ENCODE results near the gene DIS3L2. TPM values are rescaled to one million over a fixed set of nuclear protein-coding genes. Genes with fewer than 3 reads are reported as not detected.
A peak's percentile ranks its signal among the peaks of the same experiment; 100 is the strongest.

Gene DIS3L2
- total RNA-seq, 1 experiment from 2014 or later: 19.9 TPM

- DNase-seq (ENCODE audit: low read depth): no peak
Observed at GRCh38 chr2:232261776-232262175, 300.3 kb downstream of the DIS3L2 start.

- no peak for DNase-seq (ENCODE audit: low read depth)
Observed at GRCh38 chr2:232263295-232263694, 301.8 kb downstream of the DIS3L2 start.

- no peak for DNase-seq (ENCODE audit: low read depth)
Observed at GRCh38 chr2:232264081-232264480, 302.6 kb downstream of the DIS3L2 start.

- DNase-seq (ENCODE audit: low read depth): no peak
Observed at GRCh38 chr2:232265329-232265728, 303.8 kb downstream of the DIS3L2 start.

GRCh38 chr2:232268636-232269165 lies 307.2 kb downstream of the DIS3L2 start:
- DNase-seq (ENCODE audit: low read depth): no peak

- DNase-seq (ENCODE audit: low read depth): no peak
Observed at GRCh38 chr2:232269867-232270266, 308.4 kb downstream of the DIS3L2 start.

- DNase-seq (ENCODE audit: low read depth): no peak
Observed at GRCh38 chr2:232273903-232274643, 312.6 kb downstream of the DIS3L2 start.

GRCh38 chr2:232275670-232276069 lies 314.2 kb downstream of the DIS3L2 start:
- no peak for DNase-seq (ENCODE audit: low read depth)

- DNase-seq (ENCODE audit: low read depth): no peak
Observed at GRCh38 chr2:232276084-232276732, 314.7 kb downstream of the DIS3L2 start.

- no peak for DNase-seq (ENCODE audit: low read depth)
Observed at GRCh38 chr2:232276733-232277313, 315.3 kb downstream of the DIS3L2 start.

- no peak for DNase-seq (ENCODE audit: low read depth)
Observed at GRCh38 chr2:232278534-232278933, 317.0 kb downstream of the DIS3L2 start.

- DNase-seq (ENCODE audit: low read depth): no peak
Observed at GRCh38 chr2:232280341-232280740, 318.8 kb downstream of the DIS3L2 start.

GRCh38 chr2:232281858-232282507 lies 320.5 kb downstream of the DIS3L2 start:
- no peak for DNase-seq (ENCODE audit: low read depth)

- no peak for DNase-seq (ENCODE audit: low read depth)
Observed at GRCh38 chr2:232282508-232283055, 321.1 kb downstream of the DIS3L2 start.

- no peak for DNase-seq (ENCODE audit: low read depth)
Observed at GRCh38 chr2:232286001-232286868, 324.7 kb downstream of the DIS3L2 start.

GRCh38 chr2:232287316-232287715 lies 325.8 kb downstream of the DIS3L2 start:
- DNase-seq (ENCODE audit: low read depth): no peak

GRCh38 chr2:232288489-232289030 lies 327.0 kb downstream of the DIS3L2 start:
- no peak for DNase-seq (ENCODE audit: low read depth)

GRCh38 chr2:232290668-232291067 lies 329.2 kb downstream of the DIS3L2 start:
- no peak for DNase-seq (ENCODE audit: low read depth)

- DNase-seq (ENCODE audit: low read depth): no peak
Observed at GRCh38 chr2:232291343-232291742, 329.8 kb downstream of the DIS3L2 start.

- DNase-seq (ENCODE audit: low read depth): peak; percentile 63
Observed at GRCh38 chr2:232292395-232293154, 331.1 kb downstream of the DIS3L2 start.

Measured in LHCN-M2 (cell line).